Mesothelial cell of epicardium (in vitro differentiated cells): ENCODE measurements around the gene CACNA1B. TPM values are rescaled to one million over a fixed set of nuclear protein-coding genes. Genes with fewer than 3 reads are reported as not detected.

Source experiments
- DNase-seq, 2 experiments: peaks; one replicate each; pipeline ENCODE4 v3.0.0; 2021; ENCODE audit warnings: low spot score in 2 of 2; ENCODE audit not compliant: unreplicated experiment in 2 of 2
- H3K27ac Mint-ChIP-seq: 2 replicates; pipeline ENCODE4 v1.8.0; 2021; ENCODE audit warnings: mixed read lengths
- H3K27me3 Mint-ChIP-seq: 2 replicates; pipeline ENCODE4 v1.8.0; 2021; ENCODE audit warnings: low read depth, mixed read lengths
- H3K36me3 Mint-ChIP-seq: 2 replicates; pipeline ENCODE4 v1.8.0; 2021; ENCODE audit warnings: mixed read lengths
- H3K4me1 Mint-ChIP-seq: 2 replicates; pipeline ENCODE4 v1.8.0; 2021; ENCODE audit warnings: mixed read lengths
- H3K4me3 Mint-ChIP-seq: 2 replicates; pipeline ENCODE4 v1.8.0; 2021; ENCODE audit warnings: mild to moderate bottlenecking, moderate library complexity, mixed read lengths
- H3K9me3 Mint-ChIP-seq: 2 replicates; pipeline ENCODE4 v1.8.0; 2021; ENCODE audit warnings: mixed read lengths
- total RNA-seq: library from RNA; stranded (reverse); gene quantifications from 3 replicates; pipeline ENCODE4 v1.2.1, GENCODE V29; 2021
- TF ChIP-seq, protein P1 (sequence below): fragments of 200-600 bp; sonication (generic); IDR thresholded peaks from one replicate; pipeline ENCODE4 v1.5.0; 2021; ENCODE audit warnings: antibody characterized with exemption; ENCODE audit not compliant: unreplicated experiment

Gene CACNA1B
- total RNA-seq, 1 donor from 2014 or later = 0.87 TPM

GRCh38 chr9:138115506-138115905, 237.9 kb downstream of the CACNA1B start:
- H3K4me3 Mint-ChIP-seq = no peak overlapping the region
- H3K9me3 Mint-ChIP-seq = peaks cover 23% of the 10 kb centered on the region
- H3K4me1 Mint-ChIP-seq = no peaks in the 10 kb centered on the region
- H3K27ac Mint-ChIP-seq = no peak overlapping the region
- H3K27me3 Mint-ChIP-seq = peaks cover 2% of the 10 kb centered on the region
- TF ChIP-seq, protein P1, sequence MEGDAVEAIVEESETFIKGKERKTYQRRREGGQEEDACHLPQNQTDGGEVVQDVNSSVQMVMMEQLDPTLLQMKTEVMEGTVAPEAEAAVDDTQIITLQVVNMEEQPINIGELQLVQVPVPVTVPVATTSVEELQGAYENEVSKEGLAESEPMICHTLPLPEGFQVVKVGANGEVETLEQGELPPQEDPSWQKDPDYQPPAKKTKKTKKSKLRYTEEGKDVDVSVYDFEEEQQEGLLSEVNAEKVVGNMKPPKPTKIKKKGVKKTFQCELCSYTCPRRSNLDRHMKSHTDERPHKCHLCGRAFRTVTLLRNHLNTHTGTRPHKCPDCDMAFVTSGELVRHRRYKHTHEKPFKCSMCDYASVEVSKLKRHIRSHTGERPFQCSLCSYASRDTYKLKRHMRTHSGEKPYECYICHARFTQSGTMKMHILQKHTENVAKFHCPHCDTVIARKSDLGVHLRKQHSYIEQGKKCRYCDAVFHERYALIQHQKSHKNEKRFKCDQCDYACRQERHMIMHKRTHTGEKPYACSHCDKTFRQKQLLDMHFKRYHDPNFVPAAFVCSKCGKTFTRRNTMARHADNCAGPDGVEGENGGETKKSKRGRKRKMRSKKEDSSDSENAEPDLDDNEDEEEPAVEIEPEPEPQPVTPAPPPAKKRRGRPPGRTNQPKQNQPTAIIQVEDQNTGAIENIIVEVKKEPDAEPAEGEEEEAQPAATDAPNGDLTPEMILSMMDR = no peak
- no peaks in the 10 kb centered on the region for H3K36me3 Mint-ChIP-seq
- DNase-seq = peak in 1 of 2 experiments; percentile 34

DNA sequence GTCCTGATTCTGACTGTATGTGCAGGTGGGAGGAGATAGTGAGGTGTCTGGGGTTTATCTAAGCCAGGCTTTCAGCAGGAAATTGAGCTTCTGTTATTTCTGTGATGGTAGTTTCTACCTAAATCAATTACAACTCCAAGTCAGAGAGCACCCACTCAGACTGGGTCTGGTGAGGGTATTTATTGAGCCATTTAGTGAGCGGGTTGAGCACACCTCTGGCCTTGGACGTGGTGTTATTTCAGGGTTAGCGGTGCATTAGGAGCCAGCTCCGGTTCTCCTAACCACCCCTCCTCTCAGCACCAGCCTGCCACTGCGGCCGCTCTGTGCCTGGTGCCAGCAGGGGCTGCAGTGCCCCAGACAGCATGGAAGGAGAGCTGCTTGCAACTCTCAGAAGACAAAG, 238.9 kb downstream of the CACNA1B start:
- TF ChIP-seq, protein P1 = no peak
- H3K36me3 Mint-ChIP-seq = no peaks in the 10 kb centered on the region
- peaks cover 20% of the 10 kb centered on the region for H3K9me3 Mint-ChIP-seq
- no peaks in the 10 kb centered on the region for H3K4me1 Mint-ChIP-seq
- no peak overlapping the region for H3K4me3 Mint-ChIP-seq
- H3K27ac Mint-ChIP-seq = no peak overlapping the region
- H3K27me3 Mint-ChIP-seq = peaks cover 2% of the 10 kb centered on the region
- no peak for DNase-seq

DNA sequence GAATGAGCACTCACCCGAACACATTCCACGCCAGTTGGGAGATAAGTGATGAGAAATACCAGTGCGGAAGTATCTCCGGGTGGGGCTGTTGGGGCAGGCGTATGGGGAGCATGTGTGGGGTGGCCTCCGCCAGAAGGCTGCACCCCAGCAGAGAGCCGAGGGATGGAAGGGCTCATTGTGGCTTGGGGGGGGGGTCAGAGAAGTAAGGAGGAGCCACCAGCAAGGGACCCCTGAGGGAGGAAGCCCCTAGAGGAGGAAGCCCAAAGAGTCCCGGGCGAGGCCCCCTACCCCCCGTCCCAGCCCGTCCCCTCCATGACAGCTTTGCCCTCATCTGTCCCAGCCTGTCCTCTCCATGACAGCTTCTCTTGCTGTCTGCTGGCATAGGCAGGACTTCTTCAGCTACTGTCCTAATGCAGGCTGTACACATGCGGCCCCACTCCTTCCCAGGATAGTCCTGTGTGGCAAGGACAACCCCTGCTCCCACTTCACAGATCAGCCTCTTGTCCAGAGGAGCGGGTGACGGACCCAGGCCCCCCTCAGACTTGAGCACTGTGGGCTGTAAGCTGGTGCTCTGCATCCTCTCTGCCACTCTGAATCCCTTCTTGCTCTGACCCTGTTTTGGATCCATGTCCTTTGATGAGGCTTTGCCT, 239.6 kb downstream of the CACNA1B start:
- Mint-ChIP-seq H3K27me3 (peaks cover 2% of the 10 kb centered on the region), H3K4me3 (no peak overlapping the region), H3K4me1 (no peaks in the 10 kb centered on the region), H3K9me3 (peaks cover 16% of the 10 kb centered on the region), H3K27ac (no peak overlapping the region), H3K36me3 (no peaks in the 10 kb centered on the region)
- DNase-seq = no peak
- TF ChIP-seq, protein P1 = no peak

DNA sequence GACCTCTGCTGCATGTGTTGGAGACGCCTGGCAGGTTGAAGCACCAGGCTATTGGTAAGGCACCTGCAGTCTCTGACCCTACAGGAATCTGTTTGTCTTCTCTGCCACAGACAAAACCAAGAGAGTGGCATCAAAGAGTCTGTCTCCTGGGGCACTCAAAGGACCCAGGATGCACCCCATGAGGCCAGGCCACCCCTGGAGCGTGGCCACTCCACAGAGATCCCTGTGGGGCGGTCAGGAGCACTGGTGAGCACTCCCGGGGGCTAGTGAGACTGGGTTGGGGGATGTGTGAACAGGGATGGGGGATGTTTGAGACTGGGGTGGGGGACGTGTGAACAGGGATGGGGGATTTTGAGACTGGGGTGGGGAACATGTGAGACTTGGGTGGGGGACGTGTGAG, 240.3 kb downstream of the CACNA1B start:
- Mint-ChIP-seq H3K4me1 (no peaks in the 10 kb centered on the region), H3K4me3 (no peak overlapping the region), H3K36me3 (no peaks in the 10 kb centered on the region), H3K27ac (no peak overlapping the region), H3K27me3 (peaks cover 2% of the 10 kb centered on the region), H3K9me3 (peaks cover 11% of the 10 kb centered on the region)
- DNase-seq = no peak
- TF ChIP-seq, protein P1 = no peak

- peaks cover 2% of the 10 kb centered on the region for H3K27me3 Mint-ChIP-seq
- TF ChIP-seq, protein P1 = no peak
- H3K27ac Mint-ChIP-seq = no peak overlapping the region
- peaks cover 10% of the 10 kb centered on the region for H3K9me3 Mint-ChIP-seq
- DNase-seq = no peak
- H3K4me3 Mint-ChIP-seq = no peak overlapping the region
- H3K4me1 Mint-ChIP-seq = no peaks in the 10 kb centered on the region
- no peaks in the 10 kb centered on the region for H3K36me3 Mint-ChIP-seq
Observed at GRCh38 chr9:138118601-138119071, 241.1 kb downstream of the CACNA1B start.
